DOHH2 (cell line): ENCODE data around the gene METTL8.

ENCODE experiments used
- H3F3A ChIP-seq: fragments of 200-600 bp; sonication (generic), shearing (Covaris generic); 2 replicates; pipeline ENCODE4 v1.6.0; 2016; ENCODE audit warnings: antibody characterized with exemption, mild to moderate bottlenecking; ENCODE audit not compliant: control insufficient read depth, insufficient read depth
- H3K27ac ChIP-seq: fragments of 200-600 bp; sonication (generic); 2 replicates; pipeline ENCODE4 v1.5.1; 2014; ENCODE audit warnings: low read depth, mild to moderate bottlenecking, low read length, moderate library complexity
- H3K27me3 ChIP-seq: fragments of 200-600 bp; sonication (generic); 2 replicates; pipeline ENCODE4 v1.6.1; 2014; ENCODE audit warnings: mild to moderate bottlenecking, low read length, mixed read lengths; ENCODE audit not compliant: control insufficient read depth
- H3K36me3 ChIP-seq: fragments of 200-600 bp; sonication (generic); 2 replicates; pipeline ENCODE4 v1.6.1; 2014; ENCODE audit warnings: mild to moderate bottlenecking, low read length, moderate library complexity, mixed read lengths; ENCODE audit not compliant: control insufficient read depth
- H3K4me1 ChIP-seq: fragments of 200-600 bp; sonication (generic); 2 replicates; pipeline ENCODE4 v1.6.1; 2014; ENCODE audit warnings: mild to moderate bottlenecking, low read length, mixed read lengths; ENCODE audit not compliant: control insufficient read depth
- H3K4me2 ChIP-seq: fragments of 200-600 bp; sonication (generic); 2 replicates; pipeline ENCODE4 v1.6.0; 2014; ENCODE audit warnings: mild to moderate bottlenecking, low read length, moderate library complexity
- H3K4me3 ChIP-seq: fragments of 200-600 bp; sonication (generic); 2 replicates; pipeline ENCODE4 v1.5.1; 2014; ENCODE audit warnings: mild to moderate bottlenecking, low read length, mixed read lengths
- H3K79me2 ChIP-seq: fragments of 200-600 bp; sonication (generic); 2 replicates; pipeline ENCODE4 v1.6.1; 2014; ENCODE audit warnings: mild to moderate bottlenecking, low read length, mixed read lengths; ENCODE audit not compliant: control insufficient read depth
- H3K9me2 ChIP-seq: fragments of 200-600 bp; sonication (generic); replicated peaks from 2 replicates; pipeline ENCODE4 v1.6.1; 2014; ENCODE audit warnings: mild to moderate bottlenecking, low read length, mixed read lengths; ENCODE audit not compliant: control insufficient read depth
- H3K9me3 ChIP-seq: fragments of 200-600 bp; sonication (generic); 2 replicates; pipeline ENCODE4 v1.6.1; 2014; ENCODE audit warnings: antibody characterized with exemption, low read length, mixed read lengths; ENCODE audit not compliant: control insufficient read depth, insufficient read depth
- H4K20me1 ChIP-seq: fragments of 200-600 bp; sonication (generic); 2 replicates; pipeline ENCODE4 v1.6.0; 2014; ENCODE audit warnings: low read depth, mild to moderate bottlenecking, antibody characterized with exemption, low read length, moderate library complexity; ENCODE audit not compliant: control insufficient read depth, insufficient read depth
- CTCF ChIP-seq: fragments of 200-600 bp; sonication (generic); IDR thresholded peaks from one replicate; pipeline ENCODE4 v1.5.1; 2014; ENCODE audit warnings: antibody characterized with exemption, mild to moderate bottlenecking, low read depth, low read length; ENCODE audit not compliant: poor library complexity, severe bottlenecking
- EZH2phosphoT487 ChIP-seq: fragments of 200-600 bp; sonication (generic); IDR thresholded peaks from 2 replicates; pipeline ENCODE4 v1.6.1; 2017; ENCODE audit warnings: borderline replicate concordance, mild to moderate bottlenecking, antibody characterized with exemption, low read length, moderate library complexity, mixed read lengths

Gene METTL8

GRCh38 chr2:171401947-171402346 lies 31.8 kb downstream of the METTL8 start:
- TF ChIP-seq EZH2phosphoT487 (no peak), CTCF (no peak)
- H3K79me2 ChIP-seq, result peaks cover 24% of the 10 kb centered on the region
- H3F3A ChIP-seq, result no peaks in the 10 kb centered on the region
- H4K20me1 ChIP-seq, result no peaks in the 10 kb centered on the region
- peaks cover 8% of the 10 kb centered on the region for H3K9me3 ChIP-seq
- no peaks in the 10 kb centered on the region for H3K27me3 ChIP-seq
- H3K27ac ChIP-seq, result no peak overlapping the region
- H3K4me2 ChIP-seq, result no peak overlapping the region
- no peaks in the 10 kb centered on the region for H3K9me2 ChIP-seq
- H3K4me3 ChIP-seq, result no peak overlapping the region
- H3K4me1 ChIP-seq, result peaks cover 28% of the 10 kb centered on the region
- no peaks in the 10 kb centered on the region for H3K36me3 ChIP-seq

- H3K9me3 ChIP-seq, result peaks cover 8% of the 10 kb centered on the region
- TF ChIP-seq EZH2phosphoT487 (no peak), CTCF (no peak)
- H3K4me2 ChIP-seq, result no peak overlapping the region
- peaks cover 24% of the 10 kb centered on the region for H3K79me2 ChIP-seq
- no peaks in the 10 kb centered on the region for H4K20me1 ChIP-seq
- no peak overlapping the region for H3K4me3 ChIP-seq
- H3F3A ChIP-seq, result no peaks in the 10 kb centered on the region
- H3K36me3 ChIP-seq, result no peaks in the 10 kb centered on the region
- H3K9me2 ChIP-seq, result no peaks in the 10 kb centered on the region
- H3K27me3 ChIP-seq, result no peaks in the 10 kb centered on the region
- peaks cover 13% of the 10 kb centered on the region for H3K4me1 ChIP-seq
- no peak overlapping the region for H3K27ac ChIP-seq
Measured at GRCh38 chr2:171400395-171400794, 33.4 kb downstream of the METTL8 start.

GRCh38 chr2:171399292-171399691 lies 34.5 kb downstream of the METTL8 start:
- H3F3A ChIP-seq, result no peaks in the 10 kb centered on the region
- H3K4me3 ChIP-seq, result no peak overlapping the region
- H4K20me1 ChIP-seq, result no peaks in the 10 kb centered on the region
- H3K79me2 ChIP-seq, result peaks cover 20% of the 10 kb centered on the region
- peaks cover 8% of the 10 kb centered on the region for H3K9me3 ChIP-seq
- TF ChIP-seq EZH2phosphoT487, result no peak
- no peak for TF ChIP-seq CTCF
- H3K4me2 ChIP-seq, result no peak overlapping the region
- H3K36me3 ChIP-seq, result no peaks in the 10 kb centered on the region
- H3K27me3 ChIP-seq, result no peaks in the 10 kb centered on the region
- no peak overlapping the region for H3K27ac ChIP-seq
- peaks cover 10% of the 10 kb centered on the region for H3K4me1 ChIP-seq
- H3K9me2 ChIP-seq, result no peaks in the 10 kb centered on the region
